Measurements from ENCODE around the gene CPEB1. TPM values are rescaled to one million over a fixed set of nuclear protein-coding genes. Genes with fewer than 3 reads are reported as not detected.
"Not testable (repeated sequence)": the region's sequence is repeated elsewhere in the genome, so short reads cannot be mapped to it uniquely, and the experiment has no call there.

Gene CPEB1
- total RNA-seq, 4 donors from 2014 or later = 0.97 to 5.2 (median 2.5) TPM

GRCh38 chr15:82530006-82530405, 117.2 kb downstream of the CPEB1 start:
- H3K4me3 ChIP-seq = no peak overlapping the region
- no peak overlapping the region for H3K27ac ChIP-seq
- peaks cover 12% of the 10 kb centered on the region for H3K4me1 ChIP-seq
- TF ChIP-seq POLR2A (IDR thresholded peaks at IDR 0.05) = no peak
- TF ChIP-seq, protein P1, sequence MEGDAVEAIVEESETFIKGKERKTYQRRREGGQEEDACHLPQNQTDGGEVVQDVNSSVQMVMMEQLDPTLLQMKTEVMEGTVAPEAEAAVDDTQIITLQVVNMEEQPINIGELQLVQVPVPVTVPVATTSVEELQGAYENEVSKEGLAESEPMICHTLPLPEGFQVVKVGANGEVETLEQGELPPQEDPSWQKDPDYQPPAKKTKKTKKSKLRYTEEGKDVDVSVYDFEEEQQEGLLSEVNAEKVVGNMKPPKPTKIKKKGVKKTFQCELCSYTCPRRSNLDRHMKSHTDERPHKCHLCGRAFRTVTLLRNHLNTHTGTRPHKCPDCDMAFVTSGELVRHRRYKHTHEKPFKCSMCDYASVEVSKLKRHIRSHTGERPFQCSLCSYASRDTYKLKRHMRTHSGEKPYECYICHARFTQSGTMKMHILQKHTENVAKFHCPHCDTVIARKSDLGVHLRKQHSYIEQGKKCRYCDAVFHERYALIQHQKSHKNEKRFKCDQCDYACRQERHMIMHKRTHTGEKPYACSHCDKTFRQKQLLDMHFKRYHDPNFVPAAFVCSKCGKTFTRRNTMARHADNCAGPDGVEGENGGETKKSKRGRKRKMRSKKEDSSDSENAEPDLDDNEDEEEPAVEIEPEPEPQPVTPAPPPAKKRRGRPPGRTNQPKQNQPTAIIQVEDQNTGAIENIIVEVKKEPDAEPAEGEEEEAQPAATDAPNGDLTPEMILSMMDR (IDR thresholded peaks at IDR 0.05) = no peak
- TF ChIP-seq POLR2AphosphoS5 (IDR thresholded peaks at IDR 0.05) = no peak
- no peak for TF ChIP-seq EP300 (IDR thresholded peaks at IDR 0.05)
- 80% methylated on average over 3 of the region's 3 CpGs for WGBS
- DNase-seq (ENCODE audit: low spot score in 2 of 2) = no peak
- no peaks in the 10 kb centered on the region for H3K9me3 ChIP-seq
- H3K36me3 ChIP-seq = peaks cover 21% of the 10 kb centered on the region
- no peaks in the 10 kb centered on the region for H3K27me3 ChIP-seq

DNA sequence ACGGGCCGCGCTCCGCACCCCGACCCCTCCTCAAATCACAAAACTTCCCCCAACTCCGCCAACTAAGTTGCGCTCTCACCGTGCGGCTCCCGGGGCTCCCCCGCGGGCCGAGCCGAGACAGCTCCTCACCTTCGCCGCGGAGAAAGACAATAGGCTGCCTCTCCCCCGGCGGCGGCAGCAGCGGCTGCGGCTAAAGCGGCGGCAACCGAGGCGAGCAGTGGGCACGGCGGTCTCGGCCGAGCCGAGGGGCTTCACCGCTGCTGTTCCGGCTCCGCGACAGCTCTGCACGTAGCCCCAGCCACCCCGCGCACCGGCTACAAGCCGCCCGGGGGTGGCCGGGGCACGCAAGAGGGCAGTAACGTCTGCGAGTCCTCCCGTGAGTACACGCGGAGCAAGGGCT, 133.6 kb downstream of the CPEB1 start:
- H3K27me3 ChIP-seq; H3K36me3 ChIP-seq; H3K27ac ChIP-seq; DNase-seq (ENCODE audit: low spot score in 2 of 2); H3K9me3 ChIP-seq; H3K4me1 ChIP-seq; H3K4me3 ChIP-seq: not testable (repeated sequence)
- no CpG with 5 or more reads among the region's 48 CpGs for WGBS

- H3K27me3 ChIP-seq; H3K4me3 ChIP-seq; H3K4me1 ChIP-seq; DNase-seq (ENCODE audit: low spot score in 2 of 2); H3K27ac ChIP-seq; H3K9me3 ChIP-seq; H3K36me3 ChIP-seq: not testable (repeated sequence)
- WGBS = 88% methylated on average over 4 of the region's 4 CpGs
Observed at GRCh38 chr15:82507693-82508092, 139.5 kb downstream of the CPEB1 start.

DNA sequence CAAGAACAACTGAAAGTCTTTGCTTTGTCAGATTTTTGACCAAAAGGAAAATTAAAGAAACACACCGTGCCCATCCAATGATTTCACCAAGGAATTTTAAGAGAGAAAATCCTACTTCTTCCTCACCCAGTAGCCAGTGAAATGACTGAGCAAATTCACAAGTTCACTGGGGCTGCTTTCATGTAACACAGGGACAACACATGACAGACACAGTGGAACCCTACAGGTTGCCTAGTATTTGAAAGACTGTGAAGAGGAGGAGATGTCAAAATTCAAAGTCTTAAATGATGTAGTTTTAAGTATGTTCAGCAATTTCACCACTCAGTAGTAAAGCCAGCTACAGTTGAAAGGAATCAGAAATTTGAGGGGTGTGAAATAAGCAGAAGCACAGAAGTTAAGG, 140.1 kb downstream of the CPEB1 start:
- 79% methylated on average over 1 of the region's 1 CpG for WGBS
- H3K27me3 ChIP-seq; H3K4me1 ChIP-seq; H3K4me3 ChIP-seq; H3K9me3 ChIP-seq; H3K36me3 ChIP-seq; H3K27ac ChIP-seq; DNase-seq (ENCODE audit: low spot score in 2 of 2): not testable (repeated sequence)

DNA sequence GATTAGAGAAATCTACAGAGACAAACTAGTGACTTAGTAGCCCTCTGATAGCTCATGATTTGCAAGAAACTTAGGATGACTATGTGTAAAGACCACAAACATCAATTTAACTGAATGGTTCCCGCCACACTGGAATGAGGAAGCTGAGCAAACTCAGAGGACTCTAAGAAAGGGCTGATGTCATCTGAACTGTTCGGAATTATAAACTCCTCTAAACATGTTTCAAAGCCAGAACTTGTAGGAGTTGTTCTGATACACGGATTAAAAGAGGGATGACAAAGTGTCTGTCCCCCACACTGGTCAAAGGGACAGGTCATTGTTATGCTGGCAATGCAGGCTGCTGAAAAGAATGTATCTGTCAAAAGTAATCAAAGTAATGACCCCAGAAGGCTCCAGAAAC, 141.3 kb downstream of the CPEB1 start:
- not testable (repeated sequence) for H3K4me3 ChIP-seq; H3K27ac ChIP-seq; DNase-seq (ENCODE audit: low spot score in 2 of 2); H3K9me3 ChIP-seq; H3K4me1 ChIP-seq; H3K36me3 ChIP-seq; H3K27me3 ChIP-seq
- no CpG with 5 or more reads among the region's 3 CpGs for WGBS

DNA sequence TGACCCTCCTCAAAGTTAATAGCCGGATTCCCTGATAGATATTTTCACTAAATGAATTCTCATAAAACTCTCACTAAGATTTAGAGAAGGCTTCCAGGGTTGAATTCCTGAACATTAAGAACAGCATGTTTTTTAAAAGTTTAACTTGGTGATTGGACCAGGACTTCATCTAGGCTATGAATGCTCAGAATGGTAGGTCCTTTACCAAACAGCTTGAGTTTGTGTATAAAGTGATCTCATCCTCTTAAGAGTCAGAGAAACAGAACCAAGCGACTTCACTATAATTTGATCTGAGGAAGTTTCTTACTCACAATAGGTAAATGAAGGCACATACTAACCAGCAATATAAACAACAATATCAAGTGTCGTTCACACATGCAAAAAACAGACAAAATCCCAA, 143.1 kb downstream of the CPEB1 start:
- DNase-seq (ENCODE audit: low spot score in 2 of 2); H3K4me1 ChIP-seq; H3K36me3 ChIP-seq; H3K4me3 ChIP-seq; H3K27ac ChIP-seq; H3K9me3 ChIP-seq; H3K27me3 ChIP-seq: not testable (repeated sequence)
- 60% methylated on average over 1 of the region's 3 CpGs for WGBS

DNA sequence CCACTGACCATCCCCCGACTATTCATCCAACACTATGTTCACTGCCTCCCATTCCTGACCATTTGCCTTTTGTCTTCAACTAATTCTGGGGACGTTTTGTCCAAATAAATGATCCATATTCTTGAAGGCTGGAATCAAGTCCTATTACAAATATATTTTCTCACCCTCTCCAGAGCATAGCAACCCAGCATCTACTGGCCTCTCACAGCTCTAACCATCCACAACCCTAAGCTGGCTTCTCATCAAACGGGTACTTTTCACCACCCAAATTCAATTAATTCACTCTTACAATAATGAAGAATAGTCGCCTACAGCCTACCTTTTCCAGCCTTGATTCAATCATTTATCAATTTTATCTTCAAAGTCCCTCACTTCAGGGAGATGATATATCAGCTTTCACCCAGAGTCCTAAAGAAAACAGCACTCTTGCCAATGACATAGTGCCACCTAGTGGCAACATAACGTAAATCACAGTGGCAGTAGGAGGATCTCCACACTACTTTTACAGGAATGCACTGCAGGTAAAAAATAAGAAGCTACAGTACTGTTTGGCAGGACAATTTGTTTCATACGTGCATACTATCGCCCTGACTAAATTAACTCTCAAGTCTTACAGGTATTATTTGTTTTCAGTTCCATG, 144.3 kb downstream of the CPEB1 start:
- DNase-seq (ENCODE audit: low spot score in 2 of 2); H3K27me3 ChIP-seq; H3K27ac ChIP-seq; H3K9me3 ChIP-seq; H3K4me1 ChIP-seq; H3K36me3 ChIP-seq; H3K4me3 ChIP-seq: not testable (repeated sequence)
- 35% methylated on average over 3 of the region's 7 CpGs for WGBS

DNA sequence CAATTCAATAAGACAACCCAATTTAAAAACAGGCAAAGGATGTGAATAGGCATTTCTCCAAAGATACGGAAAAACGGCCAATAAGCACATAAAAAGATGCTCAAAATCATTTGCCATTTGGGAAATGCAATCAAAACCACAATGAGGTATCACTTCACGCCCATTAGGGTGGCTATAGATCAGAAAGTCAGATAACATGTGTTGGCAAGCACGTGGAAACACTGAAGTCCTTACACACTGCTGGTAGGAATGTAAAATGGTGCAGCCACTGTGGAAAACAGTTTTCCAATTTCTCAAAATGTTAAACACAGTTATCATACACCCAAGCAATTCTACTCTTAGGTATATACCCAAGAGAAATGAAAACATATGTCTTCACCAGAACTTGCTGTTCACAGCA, 146.4 kb downstream of the CPEB1 start:
- H3K4me3 ChIP-seq; H3K36me3 ChIP-seq; H3K27ac ChIP-seq; DNase-seq (ENCODE audit: low spot score in 2 of 2); H3K4me1 ChIP-seq; H3K9me3 ChIP-seq; H3K27me3 ChIP-seq: not testable (repeated sequence)
- 37% methylated on average over 4 of the region's 4 CpGs for WGBS

GRCh38 chr15:82497978-82498377, 149.2 kb downstream of the CPEB1 start:
- not testable (repeated sequence) for DNase-seq (ENCODE audit: low spot score in 2 of 2); H3K27ac ChIP-seq; H3K9me3 ChIP-seq

More at GRCh38 chr15:82497978-82498377, 149.2 kb downstream of the CPEB1 start:
- not testable (repeated sequence) for H3K4me3 ChIP-seq, H3K27me3 ChIP-seq, H3K4me1 ChIP-seq, H3K36me3 ChIP-seq

Other genes starting within 250 kb of the CPEB1 start
- gene GOLGA6L9, start 217.5 kb downstream of the CPEB1 start, total RNA-seq = 1 to 10 TPM; 4.2 to 9.7 (median 5.5) TPM
- gene RPS17, start 106.9 kb downstream of the CPEB1 start, total RNA-seq = 1,000 to 10,000 TPM; 1,246 to 3,036 (median 2,993) TPM
- gene AP3B2, start 62.5 kb upstream of the CPEB1 start, total RNA-seq = 1 to 10 TPM; 1.4 to 4.4 (median 2.8) TPM
- gene FSD2, start 158.7 kb upstream of the CPEB1 start, total RNA-seq = under 1 TPM in 1 of 4 donors, not detected in 3; 0.40 TPM
- 10 to 100 TPM in 3 of 4 donors, 1 to 10 TPM in 1; 8.1 to 15.9 (median 10.4) TPM for gene WHAMM, start 162.3 kb upstream of the CPEB1 start, total RNA-seq

All from suprapubic skin (tissue), 4 donors.